Smooth muscle cell of the coronary artery (primary cell): ENCODE results near the gene LCN12. TPM values are rescaled to one million over a fixed set of nuclear protein-coding genes. Genes with fewer than 3 reads are reported as not detected.

Source experiments
- total RNA-seq: library from RNA; depleted of rRNA; stranded (reverse); fragments of >200 nt; gene quantifications from 2 replicates; pipeline ENCODE4 v1.2.3, GENCODE V29; 2014; ENCODE audit warnings: low replicate concordance

The LCN12 gene, protein sequence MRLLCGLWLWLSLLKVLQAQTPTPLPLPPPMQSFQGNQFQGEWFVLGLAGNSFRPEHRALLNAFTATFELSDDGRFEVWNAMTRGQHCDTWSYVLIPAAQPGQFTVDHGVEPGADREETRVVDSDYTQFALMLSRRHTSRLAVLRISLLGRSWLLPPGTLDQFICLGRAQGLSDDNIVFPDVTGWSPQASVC
- not detected in 2 replicates for total RNA-seq

DNA sequence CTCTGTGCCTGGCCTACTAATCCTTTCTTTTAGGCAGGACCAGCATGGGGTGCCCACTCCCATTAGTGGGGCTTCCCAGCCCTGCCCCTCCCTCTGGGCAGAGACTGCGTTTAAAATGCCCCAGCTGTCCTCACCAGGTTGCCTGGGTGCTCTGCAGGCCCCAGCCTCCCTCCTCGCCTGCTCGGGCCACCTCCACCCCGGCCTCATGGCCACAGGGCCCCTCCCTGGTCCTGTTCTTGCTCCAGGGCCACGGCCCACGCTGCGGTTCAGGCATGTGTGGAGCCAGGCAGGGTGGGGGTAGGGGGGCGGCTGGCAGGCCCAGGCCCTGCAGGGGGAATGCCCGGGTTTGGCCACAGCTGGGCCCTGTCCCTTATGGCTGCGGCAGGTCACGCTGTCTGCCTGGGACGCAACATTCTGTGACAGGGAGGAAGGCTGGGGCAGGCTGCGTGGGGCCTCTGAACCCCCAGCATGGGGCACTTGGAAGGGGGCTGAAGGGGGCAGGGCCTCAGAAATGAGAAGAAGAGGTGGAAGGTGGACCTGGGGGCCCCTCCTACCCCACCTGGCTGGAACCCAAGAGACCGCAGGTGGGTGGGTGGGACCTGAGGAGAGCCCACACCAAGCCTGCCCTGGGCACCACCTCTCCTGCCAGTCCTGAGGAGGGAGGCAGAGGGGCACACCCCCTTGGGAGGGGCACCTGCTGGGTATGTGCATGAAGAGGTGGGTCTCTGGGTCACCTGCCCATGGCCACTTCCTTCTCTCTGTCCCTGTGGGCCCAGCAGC is at the start of gene LCN12:
Gene LCN12 (plus strand): TSS at position 733 of the 780 bp plus-strand sequence. CDS start 55 bp downstream, outside the sequence.

DNA sequence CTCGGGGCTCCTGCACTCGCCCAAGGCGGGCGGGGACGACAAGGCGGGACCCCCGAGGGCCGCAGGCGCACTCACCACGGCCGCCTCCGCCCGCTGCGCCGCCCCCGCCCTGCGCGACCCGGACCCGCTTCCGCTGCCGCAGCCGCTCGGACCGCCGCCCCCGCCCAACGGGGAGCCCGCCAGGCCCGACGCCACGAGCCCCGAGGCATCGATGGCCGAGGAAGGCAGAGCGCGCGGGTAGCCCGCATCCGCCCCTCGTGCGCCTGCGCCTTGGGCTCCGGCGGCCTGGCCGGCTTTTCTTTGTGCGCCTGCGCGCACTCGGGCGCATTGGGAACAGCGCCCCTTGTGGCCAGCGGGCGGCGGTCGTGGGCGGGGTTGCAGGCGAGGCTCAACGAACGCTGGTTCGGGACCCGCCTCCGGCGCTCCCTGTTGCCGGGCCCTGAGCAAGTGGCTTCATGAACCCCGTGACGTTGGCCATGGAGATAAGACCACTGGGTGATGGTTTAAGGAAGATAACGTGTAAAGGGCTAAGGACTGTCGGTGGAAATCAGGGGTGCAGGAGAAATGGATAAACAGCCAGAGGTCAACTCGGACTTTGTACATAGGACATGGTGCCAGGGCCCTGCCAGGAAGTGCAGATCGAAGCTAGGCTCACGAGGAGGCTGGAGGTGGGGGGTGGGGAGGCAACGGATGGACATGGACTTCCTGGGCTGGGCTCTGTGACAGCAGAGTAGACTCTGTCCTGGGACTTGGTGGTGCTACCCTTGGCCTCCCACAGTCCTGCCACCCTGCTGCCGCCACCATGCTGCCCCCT is 7.3 kb upstream of the LCN12 start, which contains the start of the genes C8G and FBXW5:
Gene C8G (plus strand): TSS at position 725 of the 814 bp plus-strand sequence. CDS start 78 bp downstream, at position 803.
Gene FBXW5 (minus strand): TSS at position 220 of the 814 bp plus-strand sequence. CDS start 655 bp downstream, outside the sequence.

GRCh38 chr9:136977223-136977622 is 25.1 kb downstream of the LCN12 start, which contains the start of gene PTGDS:
Gene PTGDS, plus strand, starts transcription at chr9:136977504. Its CDS starts 75 bp downstream, at chr9:136977579.

GRCh38 chr9:136982232-136983051 is 30.4 kb downstream of the LCN12 start, which contains the start of gene LCNL1:
Gene LCNL1, plus strand, starts transcription at chr9:136982993. Its CDS starts 594 bp downstream, at chr9:136983587.

GRCh38 chr9:136991993-136992818 is 40.1 kb downstream of the LCN12 start, which contains the start of gene PAXX:
Gene PAXX, plus strand, starts transcription at chr9:136992422. Its CDS starts 22 bp downstream, at chr9:136992444.

DNA sequence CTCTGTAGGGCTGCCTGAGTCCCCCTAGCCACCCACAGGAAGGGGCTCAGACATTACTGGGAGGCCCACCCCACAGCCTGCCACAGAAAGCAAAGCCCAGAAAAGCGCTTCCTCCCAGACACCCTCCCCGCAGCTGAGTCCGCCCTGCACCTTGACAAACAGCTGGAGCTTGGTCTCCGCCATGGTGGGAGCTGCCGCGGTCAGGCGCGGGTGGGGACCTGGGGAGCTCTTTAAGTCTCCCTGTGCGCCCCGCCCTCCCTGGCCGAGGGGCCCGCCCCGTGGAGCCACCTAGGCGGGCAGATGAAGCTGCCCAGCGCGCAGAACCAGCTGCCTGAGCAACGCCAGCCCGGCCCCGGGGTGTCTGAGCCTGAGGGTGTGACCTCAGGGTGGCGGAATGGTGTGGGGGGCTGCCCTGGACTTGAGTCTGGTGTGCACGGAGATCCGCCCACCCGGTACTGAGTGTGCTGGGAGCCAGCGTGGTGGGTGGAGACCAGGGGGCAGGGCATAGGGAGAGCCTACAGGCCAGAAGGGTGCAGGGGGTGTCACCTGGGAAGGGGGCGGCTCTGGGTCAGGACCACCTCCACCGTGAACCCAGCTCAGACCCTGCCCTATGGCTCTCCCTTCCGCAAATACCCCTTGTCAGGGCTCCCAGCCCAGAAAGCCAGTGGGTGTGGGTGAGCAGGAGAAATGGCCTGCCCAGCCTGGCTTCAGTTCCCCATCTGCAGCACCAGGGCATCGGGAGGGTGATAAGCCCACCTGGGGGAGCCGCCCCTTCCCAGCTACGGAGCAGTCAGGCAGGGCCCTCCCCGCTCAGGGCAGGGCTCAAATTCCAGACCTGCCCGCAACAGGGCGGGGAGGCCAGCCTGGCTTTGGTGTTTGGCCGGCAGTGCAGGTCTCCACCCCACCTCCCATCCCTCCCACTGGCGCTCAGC is 44.6 kb downstream of the LCN12 start, which contains the start of gene CLIC3:
Gene CLIC3 (minus strand): TSS at position 208 of the 932 bp plus-strand sequence. CDS start 25 bp downstream, at position 183.

Other genes with a start within 250 kb of the LCN12 start
- gene DIPK1B, start 239.7 kb upstream of the LCN12 start, total RNA-seq: 1.1 and 16.6 TPM in 2 replicates
- gene LCN10, start 209.3 kb upstream of the LCN12 start, total RNA-seq: not detected in 2 replicates
- not detected in 2 replicates for gene LCN6, start 203.7 kb upstream of the LCN12 start, total RNA-seq
- gene LCN8, start 194.0 kb upstream of the LCN12 start, total RNA-seq: not detected in 2 replicates
- gene LCN15, start 187.8 kb upstream of the LCN12 start, total RNA-seq: not detected in 2 replicates
- gene TMEM141, start 160.9 kb upstream of the LCN12 start, total RNA-seq: 36.9 and 88.0 TPM in 2 replicates
- gene CCDC183, start 155.9 kb upstream of the LCN12 start, total RNA-seq: 0.30 and 2.2 TPM in 2 replicates
- gene RABL6, start 144.3 kb upstream of the LCN12 start, total RNA-seq: 45.7 and 60.1 TPM in 2 replicates
- 0.90 and 1.6 TPM in 2 replicates for gene AJM1, start 109.8 kb upstream of the LCN12 start, total RNA-seq
- 229 and 269 TPM in 2 replicates for gene PHPT1, start 102.9 kb upstream of the LCN12 start, total RNA-seq
- 0.59 and 0.75 TPM in 2 replicates for gene MAMDC4, start 99.9 kb upstream of the LCN12 start, total RNA-seq
- gene EDF1, start 86.0 kb upstream of the LCN12 start, total RNA-seq: 483 and 575 TPM in 2 replicates
- gene TRAF2, start 65.8 kb upstream of the LCN12 start, total RNA-seq: 6.7 and 9.3 TPM in 2 replicates
- gene FBXW5, start 7.5 kb upstream of the LCN12 start, total RNA-seq: 139 and 223 TPM in 2 replicates
- gene C8G, start 7.0 kb upstream of the LCN12 start, total RNA-seq: not detected in 2 replicates
- 1.1 and 33.0 TPM in 2 replicates for gene PTGDS, start 25.2 kb downstream of the LCN12 start, total RNA-seq
- 0.15 and 6.1 TPM in 2 replicates for gene LCNL1, start 30.7 kb downstream of the LCN12 start, total RNA-seq
- gene PAXX, start 40.1 kb downstream of the LCN12 start, total RNA-seq: 4.6 and 11.6 TPM in 2 replicates
- 1.3 and 4.6 TPM in 2 replicates for gene CLIC3, start 44.3 kb downstream of the LCN12 start, total RNA-seq
- 13.4 and 39.3 TPM in 2 replicates for gene ABCA2, start 76.0 kb downstream of the LCN12 start, total RNA-seq
- gene FUT7, start 79.8 kb downstream of the LCN12 start, total RNA-seq: not detected in 2 replicates
- 9.5 and 11.6 TPM in 2 replicates for gene NPDC1, start 93.9 kb downstream of the LCN12 start, total RNA-seq
- not detected in 2 replicates for gene ENTPD2, start 101.8 kb downstream of the LCN12 start, total RNA-seq
- under 0.01 and 2.2 TPM in 2 replicates for gene SAPCD2, start 118.3 kb downstream of the LCN12 start, total RNA-seq
- gene UAP1L1, start 125.2 kb downstream of the LCN12 start, total RNA-seq: 12.3 and 12.9 TPM in 2 replicates
- 69.0 and 76.6 TPM in 2 replicates for gene MAN1B1, start 134.7 kb downstream of the LCN12 start, total RNA-seq
- 93.0 and 99.2 TPM in 2 replicates for gene DPP7, start 162.5 kb downstream of the LCN12 start, total RNA-seq
- gene GRIN1, start 186.9 kb downstream of the LCN12 start, total RNA-seq: under 0.01 TPM in 1 of 2 replicates, not detected in the other
- not detected in 2 replicates for gene LRRC26, start 217.8 kb downstream of the LCN12 start, total RNA-seq
- gene TMEM210, start 219.8 kb downstream of the LCN12 start, total RNA-seq: not detected in 2 replicates
- 20.3 and 24.0 TPM in 2 replicates for gene ANAPC2, start 236.3 kb downstream of the LCN12 start, total RNA-seq
- 52.3 and 82.1 TPM in 2 replicates for gene SSNA1, start 236.4 kb downstream of the LCN12 start, total RNA-seq
- 1.5 and 4.6 TPM in 2 replicates for gene TPRN, start 248.5 kb downstream of the LCN12 start, total RNA-seq